Neural progenitor cell (in vitro differentiated cells): ENCODE measurements around the gene CABLES1. TPM values are rescaled to one million over a fixed set of nuclear protein-coding genes. Genes with fewer than 3 reads are reported as not detected.
A peak's percentile ranks its signal among the peaks of the same experiment; 100 is the strongest.

Source experiments
- DNase-seq: peaks from one replicate; pipeline ENCODE4 v3.0.0-alpha.2; 2016; ENCODE audit warnings: low spot score
- H2AFZ ChIP-seq: fragments of 200-600 bp; sonication (generic); replicated peaks from 2 replicates; pipeline ENCODE4 v1.6.1; 2016; ENCODE audit warnings: antibody characterized with exemption
- H3F3A ChIP-seq: fragments of 200-600 bp; sonication (generic); 2 replicates; pipeline ENCODE4 v1.6.1; 2016; ENCODE audit warnings: antibody characterized with exemption, low read depth
- H3K27ac ChIP-seq: fragments of 200-600 bp; sonication (generic); 2 replicates; pipeline ENCODE4 v1.5.1; 2016; ENCODE audit warnings: mild to moderate bottlenecking
- H3K27me3 ChIP-seq: fragments of 200-600 bp; sonication (generic); 2 replicates; pipeline ENCODE4 v1.6.1; 2016; ENCODE audit warnings: mild to moderate bottlenecking, moderate library complexity
- H3K36me3 ChIP-seq: fragments of 200-600 bp; sonication (generic); 2 replicates; pipeline ENCODE4 v1.5.1; 2016
- H3K4me1 ChIP-seq: fragments of 200-600 bp; sonication (generic); 2 replicates; pipeline ENCODE4 v1.6.1; 2016; ENCODE audit warnings: mixed run types
- H3K4me2 ChIP-seq: fragments of 200-600 bp; sonication (generic); 2 replicates; pipeline ENCODE4 v1.6.1; 2016
- H3K4me3 ChIP-seq: fragments of 200-600 bp; sonication (generic); 2 replicates; pipeline ENCODE4 v1.5.1; 2016
- H3K79me2 ChIP-seq: fragments of 200-600 bp; sonication (generic); 2 replicates; pipeline ENCODE4 v1.6.1; 2016; ENCODE audit warnings: low read depth
- H3K9ac ChIP-seq: fragments of 200-600 bp; sonication (generic); 2 replicates; pipeline ENCODE4 v1.6.1; 2016
- H3K9me3 ChIP-seq: fragments of 200-600 bp; sonication (generic); 2 replicates; pipeline ENCODE4 v1.5.1; 2016; ENCODE audit warnings: low read depth
- H4K20me1 ChIP-seq: fragments of 200-600 bp; sonication (generic); 2 replicates; pipeline ENCODE4 v1.6.1; 2016; ENCODE audit warnings: low read depth
- H3K27ac Mint-ChIP-seq: 3 replicates; pipeline ENCODE4 v1.8.0; 2021; ENCODE audit warnings: mixed read lengths
- H3K27me3 Mint-ChIP-seq: 2 replicates; pipeline ENCODE4 v1.8.0; 2022; ENCODE audit warnings: low read depth, mild to moderate bottlenecking, inconsistent platforms, moderate library complexity, mixed read lengths; ENCODE audit not compliant: insufficient read depth
- H3K36me3 Mint-ChIP-seq: 3 replicates; pipeline ENCODE4 v1.8.0; 2021; ENCODE audit warnings: mixed read lengths
- H3K4me1 Mint-ChIP-seq: 3 replicates; pipeline ENCODE4 v1.8.0; 2021; ENCODE audit warnings: mixed read lengths
- H3K4me3 Mint-ChIP-seq: 3 replicates; pipeline ENCODE4 v1.8.0; 2021; ENCODE audit warnings: mild to moderate bottlenecking, moderate library complexity, mixed read lengths
- H3K9me3 Mint-ChIP-seq: 3 replicates; pipeline ENCODE4 v1.8.0; 2020; ENCODE audit warnings: mixed read lengths
- CTCF ChIP-seq: fragments of 200-600 bp; sonication (generic); IDR thresholded peaks from 2 replicates; pipeline ENCODE4 v1.5.1; 2017; ENCODE audit warnings: antibody characterized with exemption, mild to moderate bottlenecking
- EZH2 ChIP-seq: fragments of 200-600 bp; sonication (generic); IDR thresholded peaks from 2 replicates; pipeline ENCODE4 v1.6.1; 2017; ENCODE audit warnings: antibody characterized with exemption, mild to moderate bottlenecking, moderate library complexity
- EZH2phosphoT487 ChIP-seq: fragments of 200-600 bp; sonication (generic); IDR thresholded peaks from 2 replicates; pipeline ENCODE4 v1.6.1; 2017; ENCODE audit warnings: antibody characterized with exemption
- total RNA-seq: library from RNA; depleted of rRNA; stranded (reverse); fragments of >200 nt; gene quantifications from 2 replicates; pipeline ENCODE4 v1.2.3, GENCODE V29; 2015; ENCODE audit warnings: low replicate concordance

Gene CABLES1
- total RNA-seq, 1 donor from 2014 or later, result 2.8 TPM

GRCh38 chr18:23166891-23167541 is 31.7 kb downstream of the CABLES1 start:
- H3K27me3 Mint-ChIP-seq, result peaks cover 5% of the 10 kb centered on the region
- Histone ChIP-seq H4K20me1 (no peaks in the 10 kb centered on the region), H3K4me3 (no peak overlapping the region), H3K9ac (no peak overlapping the region), H3K4me1 (peaks cover 38% of the 10 kb centered on the region), H3K9me3 (no peaks in the 10 kb centered on the region), H3K27ac (no peak overlapping the region), H2AFZ (no peak overlapping the region), H3F3A (peaks cover 28% of the 10 kb centered on the region), H3K36me3 (no peaks in the 10 kb centered on the region), H3K27me3 (no peaks in the 10 kb centered on the region), H3K4me2 (no peak overlapping the region), H3K79me2 (no peaks in the 10 kb centered on the region)
- DNase-seq, result no peak
- peaks cover 40% of the 10 kb centered on the region for H3K4me1 Mint-ChIP-seq
- no peak overlapping the region for H3K27ac Mint-ChIP-seq
- H3K4me3 Mint-ChIP-seq, result no peak overlapping the region
- no peaks in the 10 kb centered on the region for H3K36me3 Mint-ChIP-seq
- TF ChIP-seq CTCF (no peak), EZH2 (no peak), EZH2phosphoT487 (no peak)
- H3K9me3 Mint-ChIP-seq, result no peaks in the 10 kb centered on the region

GRCh38 chr18:23169673-23170044 is 34.4 kb downstream of the CABLES1 start:
- Histone ChIP-seq H3K4me2 (peak overlapping the region; percentile 42), H3K9me3 (no peaks in the 10 kb centered on the region), H3K27ac (no peak overlapping the region), H2AFZ (peak overlapping the region; percentile 67), H3K4me1 (peaks cover 38% of the 10 kb centered on the region), H4K20me1 (no peaks in the 10 kb centered on the region), H3K79me2 (no peaks in the 10 kb centered on the region), H3F3A (peaks cover 28% of the 10 kb centered on the region), H3K9ac (no peak overlapping the region), H3K4me3 (no peak overlapping the region), H3K27me3 (no peaks in the 10 kb centered on the region), H3K36me3 (no peaks in the 10 kb centered on the region)
- no peak for TF ChIP-seq EZH2phosphoT487
- no peak for TF ChIP-seq CTCF
- TF ChIP-seq EZH2, result no peak
- H3K27me3 Mint-ChIP-seq, result peaks cover 3% of the 10 kb centered on the region
- DNase-seq, result no peak
- H3K36me3 Mint-ChIP-seq, result no peaks in the 10 kb centered on the region
- no peaks in the 10 kb centered on the region for H3K9me3 Mint-ChIP-seq
- H3K27ac Mint-ChIP-seq, result no peak overlapping the region
- no peak overlapping the region for H3K4me3 Mint-ChIP-seq
- H3K4me1 Mint-ChIP-seq, result peaks cover 35% of the 10 kb centered on the region

GRCh38 chr18:23170137-23170536 is 34.9 kb downstream of the CABLES1 start:
- TF ChIP-seq EZH2phosphoT487 (no peak), EZH2 (no peak)
- DNase-seq, result no peak
- Histone ChIP-seq H3K9me3 (no peaks in the 10 kb centered on the region), H3K9ac (no peak overlapping the region), H3K79me2 (no peaks in the 10 kb centered on the region), H4K20me1 (no peaks in the 10 kb centered on the region), H3K27me3 (no peaks in the 10 kb centered on the region), H3K4me2 (no peak overlapping the region), H3K27ac (no peak overlapping the region), H3K4me3 (no peak overlapping the region), H3K4me1 (peaks cover 38% of the 10 kb centered on the region), H3K36me3 (no peaks in the 10 kb centered on the region), H3F3A (peaks cover 28% of the 10 kb centered on the region), H2AFZ (no peak overlapping the region)
- Mint-ChIP-seq H3K27ac (no peak overlapping the region), H3K4me1 (peaks cover 35% of the 10 kb centered on the region), H3K9me3 (no peaks in the 10 kb centered on the region), H3K4me3 (no peak overlapping the region), H3K36me3 (no peaks in the 10 kb centered on the region), H3K27me3 (peaks cover 3% of the 10 kb centered on the region)

GRCh38 chr18:23171581-23172156 is 36.4 kb downstream of the CABLES1 start:
- peaks cover 28% of the 10 kb centered on the region for H3F3A ChIP-seq
- no peaks in the 10 kb centered on the region for H4K20me1 ChIP-seq
- no peak for DNase-seq

More at GRCh38 chr18:23171581-23172156, 36.4 kb downstream of the CABLES1 start:
- no peak overlapping the region for H2AFZ ChIP-seq
- peaks cover 40% of the 10 kb centered on the region for H3K4me1 ChIP-seq
- no peaks in the 10 kb centered on the region for H3K79me2 ChIP-seq
- H3K27ac ChIP-seq, result no peak overlapping the region
- Mint-ChIP-seq H3K27ac (no peak overlapping the region), H3K4me3 (no peak overlapping the region), H3K4me1 (peaks cover 27% of the 10 kb centered on the region), H3K9me3 (no peaks in the 10 kb centered on the region), H3K27me3 (peaks cover 3% of the 10 kb centered on the region), H3K36me3 (no peaks in the 10 kb centered on the region)
- H3K4me3 ChIP-seq, result no peak overlapping the region
- H3K9me3 ChIP-seq, result no peaks in the 10 kb centered on the region
- TF ChIP-seq CTCF (no peak), EZH2 (no peak), EZH2phosphoT487 (no peak)
- no peak overlapping the region for H3K9ac ChIP-seq
- no peaks in the 10 kb centered on the region for H3K27me3 ChIP-seq
- no peaks in the 10 kb centered on the region for H3K36me3 ChIP-seq
- H3K4me2 ChIP-seq, result no peak overlapping the region
